Measurements from ENCODE around the gene FAM8A1.

The FAM8A1 gene

GRCh38 chr6:17653198-17653882, 53.2 kb downstream of the FAM8A1 start:
- DNase-seq (ENCODE audit: low read depth) = no peak
- H3K4me3 ChIP-seq (ENCODE audit: low read depth, low read length) = no peak overlapping the region
- in situ Hi-C loops (cut with HindIII; ENCODE audit: low sequenced_read_pairs) = loop anchor here (5.0 kb wide), 1 partner anchor 44 kb away; no protein-coding TSS in a partner anchor
- TF ChIP-seq, protein P1, sequence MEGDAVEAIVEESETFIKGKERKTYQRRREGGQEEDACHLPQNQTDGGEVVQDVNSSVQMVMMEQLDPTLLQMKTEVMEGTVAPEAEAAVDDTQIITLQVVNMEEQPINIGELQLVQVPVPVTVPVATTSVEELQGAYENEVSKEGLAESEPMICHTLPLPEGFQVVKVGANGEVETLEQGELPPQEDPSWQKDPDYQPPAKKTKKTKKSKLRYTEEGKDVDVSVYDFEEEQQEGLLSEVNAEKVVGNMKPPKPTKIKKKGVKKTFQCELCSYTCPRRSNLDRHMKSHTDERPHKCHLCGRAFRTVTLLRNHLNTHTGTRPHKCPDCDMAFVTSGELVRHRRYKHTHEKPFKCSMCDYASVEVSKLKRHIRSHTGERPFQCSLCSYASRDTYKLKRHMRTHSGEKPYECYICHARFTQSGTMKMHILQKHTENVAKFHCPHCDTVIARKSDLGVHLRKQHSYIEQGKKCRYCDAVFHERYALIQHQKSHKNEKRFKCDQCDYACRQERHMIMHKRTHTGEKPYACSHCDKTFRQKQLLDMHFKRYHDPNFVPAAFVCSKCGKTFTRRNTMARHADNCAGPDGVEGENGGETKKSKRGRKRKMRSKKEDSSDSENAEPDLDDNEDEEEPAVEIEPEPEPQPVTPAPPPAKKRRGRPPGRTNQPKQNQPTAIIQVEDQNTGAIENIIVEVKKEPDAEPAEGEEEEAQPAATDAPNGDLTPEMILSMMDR (IDR thresholded peaks at IDR 0.05; ENCODE audit: low read depth, low read length, missing control alignments) = no peak

GRCh38 chr6:17656092-17656491, 56.0 kb downstream of the FAM8A1 start:
- TF ChIP-seq, protein P1 (IDR thresholded peaks at IDR 0.05; ENCODE audit: low read depth, low read length, missing control alignments) = no peak
- H3K4me3 ChIP-seq (ENCODE audit: low read depth, low read length) = no peak overlapping the region
- DNase-seq (ENCODE audit: low read depth) = no peak
- in situ Hi-C loops (cut with HindIII; ENCODE audit: low sequenced_read_pairs) = no loop called here

DNA sequence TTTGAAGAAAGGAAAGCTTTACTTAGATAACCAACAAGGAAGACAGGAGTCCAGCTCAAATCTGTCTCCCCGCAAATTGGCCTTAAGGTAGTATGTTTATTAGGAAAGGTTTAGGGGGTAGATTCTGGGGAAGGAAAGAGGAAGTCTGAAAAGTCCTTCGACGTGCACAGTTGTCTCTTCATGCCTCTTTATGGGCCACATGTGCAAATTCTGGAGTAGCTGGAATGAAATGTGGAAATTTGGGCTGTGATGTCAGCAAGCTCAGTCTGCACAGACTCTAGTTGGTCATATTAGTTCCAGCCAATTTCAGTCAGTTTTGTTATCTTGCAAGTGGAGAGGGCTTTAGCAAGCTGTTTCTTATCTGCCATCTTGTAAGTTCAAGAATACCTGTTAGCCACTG, 56.5 kb downstream of the FAM8A1 start:
- in situ Hi-C loops (cut with HindIII; ENCODE audit: low sequenced_read_pairs) = no loop called here
- TF ChIP-seq, protein P1 (IDR thresholded peaks at IDR 0.05; ENCODE audit: low read depth, low read length, missing control alignments) = no peak
- no peak for DNase-seq (ENCODE audit: low read depth)
- no peak overlapping the region for H3K4me3 ChIP-seq (ENCODE audit: low read depth, low read length)

Measured in astrocyte of the cerebellum (primary cell).